ENCODE measurements around the gene CACNB2. TPM values are rescaled to one million over a fixed set of nuclear protein-coding genes. Genes with fewer than 3 reads are reported as not detected.

Gene CACNB2
- total RNA-seq, 1 donor from 2014 or later: 7.6 TPM

DNA sequence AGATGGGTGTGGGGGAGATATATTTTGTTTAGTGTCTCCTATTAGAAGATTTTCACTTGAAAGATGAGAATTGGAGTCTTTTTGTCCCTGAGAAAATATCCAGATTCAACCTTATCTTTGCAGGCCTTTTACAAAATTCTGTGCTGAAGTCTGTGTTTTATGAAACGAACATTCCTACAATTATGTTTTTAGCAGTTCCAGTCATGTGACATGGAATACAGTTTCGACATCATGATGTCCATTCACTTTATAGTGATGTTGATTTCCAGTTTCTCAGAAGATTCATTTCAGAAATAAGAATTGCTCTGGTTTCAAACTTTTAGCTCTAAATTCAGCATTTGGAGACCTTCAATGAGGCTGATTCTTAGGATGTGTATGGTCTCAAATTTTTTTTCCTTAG, 54.4 kb downstream of the CACNB2 start:
- no peak for DNase-seq (ENCODE audit: extremely low spot score, unreplicated experiment)
- Mint-ChIP-seq H3K36me3 (no peaks in the 10 kb centered on the region), H3K27ac (no peak overlapping the region), H3K4me3 (no peak overlapping the region), H3K27me3 (no peaks in the 10 kb centered on the region), H3K4me1 (ENCODE audit: unreplicated experiment) (peaks cover 8% of the 10 kb centered on the region), H3K9me3 (peaks cover 4% of the 10 kb centered on the region)
- TF ChIP-seq, protein P1, sequence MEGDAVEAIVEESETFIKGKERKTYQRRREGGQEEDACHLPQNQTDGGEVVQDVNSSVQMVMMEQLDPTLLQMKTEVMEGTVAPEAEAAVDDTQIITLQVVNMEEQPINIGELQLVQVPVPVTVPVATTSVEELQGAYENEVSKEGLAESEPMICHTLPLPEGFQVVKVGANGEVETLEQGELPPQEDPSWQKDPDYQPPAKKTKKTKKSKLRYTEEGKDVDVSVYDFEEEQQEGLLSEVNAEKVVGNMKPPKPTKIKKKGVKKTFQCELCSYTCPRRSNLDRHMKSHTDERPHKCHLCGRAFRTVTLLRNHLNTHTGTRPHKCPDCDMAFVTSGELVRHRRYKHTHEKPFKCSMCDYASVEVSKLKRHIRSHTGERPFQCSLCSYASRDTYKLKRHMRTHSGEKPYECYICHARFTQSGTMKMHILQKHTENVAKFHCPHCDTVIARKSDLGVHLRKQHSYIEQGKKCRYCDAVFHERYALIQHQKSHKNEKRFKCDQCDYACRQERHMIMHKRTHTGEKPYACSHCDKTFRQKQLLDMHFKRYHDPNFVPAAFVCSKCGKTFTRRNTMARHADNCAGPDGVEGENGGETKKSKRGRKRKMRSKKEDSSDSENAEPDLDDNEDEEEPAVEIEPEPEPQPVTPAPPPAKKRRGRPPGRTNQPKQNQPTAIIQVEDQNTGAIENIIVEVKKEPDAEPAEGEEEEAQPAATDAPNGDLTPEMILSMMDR (conservative IDR thresholded peaks at IDR 0.05): no peak

GRCh38 chr10:18195060-18195799, 55.0 kb downstream of the CACNB2 start:
- Mint-ChIP-seq H3K27ac (no peak overlapping the region), H3K36me3 (no peaks in the 10 kb centered on the region), H3K4me1 (ENCODE audit: unreplicated experiment) (peaks cover 8% of the 10 kb centered on the region), H3K4me3 (no peak overlapping the region), H3K27me3 (no peaks in the 10 kb centered on the region), H3K9me3 (peaks cover 4% of the 10 kb centered on the region)
- DNase-seq (ENCODE audit: extremely low spot score, unreplicated experiment): no peak
- TF ChIP-seq, protein P1 (conservative IDR thresholded peaks at IDR 0.05): no peak

GRCh38 chr10:18196806-18197550, 56.8 kb downstream of the CACNB2 start:
- Mint-ChIP-seq H3K4me1 (ENCODE audit: unreplicated experiment) (peaks cover 8% of the 10 kb centered on the region), H3K4me3 (no peak overlapping the region), H3K27me3 (no peaks in the 10 kb centered on the region), H3K9me3 (peaks cover 4% of the 10 kb centered on the region), H3K36me3 (no peaks in the 10 kb centered on the region), H3K27ac (no peak overlapping the region)
- DNase-seq (ENCODE audit: extremely low spot score, unreplicated experiment): no peak
- TF ChIP-seq, protein P1 (conservative IDR thresholded peaks at IDR 0.05): no peak

DNA sequence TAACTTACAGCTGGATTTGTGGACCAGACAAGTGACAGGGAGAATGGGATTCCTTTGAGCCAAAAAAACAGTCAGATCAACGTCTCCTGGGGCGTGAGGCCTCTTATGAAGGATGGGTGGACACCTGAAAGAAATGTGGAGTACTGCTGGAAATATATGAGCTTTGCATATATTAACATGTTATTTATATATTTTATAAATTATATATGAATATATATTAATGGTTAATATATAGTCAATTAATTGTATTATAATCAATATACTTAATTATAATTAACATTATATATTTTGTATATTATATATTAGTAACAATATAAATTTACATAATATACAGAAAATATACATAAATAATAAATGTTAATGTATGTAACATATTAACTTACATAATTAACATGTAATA, 57.5 kb downstream of the CACNB2 start:
- Mint-ChIP-seq H3K4me3 (no peak overlapping the region), H3K27me3 (no peaks in the 10 kb centered on the region), H3K9me3 (no peaks in the 10 kb centered on the region), H3K27ac (no peak overlapping the region), H3K4me1 (ENCODE audit: unreplicated experiment) (peaks cover 14% of the 10 kb centered on the region), H3K36me3 (no peaks in the 10 kb centered on the region)
- TF ChIP-seq, protein P1 (conservative IDR thresholded peaks at IDR 0.05): no peak
- no peak for DNase-seq (ENCODE audit: extremely low spot score, unreplicated experiment)

DNA sequence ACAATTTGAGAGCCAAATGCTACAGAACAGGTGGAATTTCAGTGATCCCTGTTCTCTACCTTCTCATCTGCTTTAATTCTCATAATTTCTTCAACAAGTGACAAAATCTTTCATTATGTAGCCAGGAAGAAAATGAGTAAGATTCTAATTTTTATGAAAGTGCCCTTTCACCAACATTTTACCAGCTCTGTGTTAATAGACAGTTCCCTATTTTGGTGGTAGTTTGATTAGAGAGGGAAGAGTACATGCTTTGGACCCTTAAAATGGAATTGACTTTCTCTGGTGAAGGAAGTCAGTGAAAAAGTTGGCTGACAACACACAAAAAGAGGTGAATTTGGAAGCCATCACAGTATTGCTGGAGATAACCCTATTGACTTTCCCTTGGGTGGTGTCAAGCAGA, 61.7 kb downstream of the CACNB2 start:
- H3K4me3 Mint-ChIP-seq: no peak overlapping the region
- peaks cover 29% of the 10 kb centered on the region for H3K4me1 Mint-ChIP-seq (ENCODE audit: unreplicated experiment)
- no peak overlapping the region for H3K27ac Mint-ChIP-seq
- DNase-seq (ENCODE audit: extremely low spot score, unreplicated experiment): no peak
- TF ChIP-seq, protein P1 (conservative IDR thresholded peaks at IDR 0.05): no peak
- peaks cover 2% of the 10 kb centered on the region for H3K27me3 Mint-ChIP-seq
- no peaks in the 10 kb centered on the region for H3K36me3 Mint-ChIP-seq
- no peaks in the 10 kb centered on the region for H3K9me3 Mint-ChIP-seq
